Parathyroid adenoma (tissue), 2 donors: ENCODE data around the gene ACY1.

Source experiments
- H2AFZ ChIP-seq: fragments of 300-600 bp; sonication (generic); one replicate; pipeline ENCODE4 v1.7.0; 2017; ENCODE audit warnings: antibody characterized with exemption, mild to moderate bottlenecking
- H3K27ac ChIP-seq: fragments of 300-600 bp; sonication (generic); one replicate; pipeline ENCODE4 v1.7.0; 2017
- H3K27me3 ChIP-seq: fragments of 300-600 bp; sonication (generic); one replicate; pipeline ENCODE4 v1.7.0; 2017; ENCODE audit warnings: low read length; ENCODE audit not compliant: control insufficient read depth, insufficient read depth
- H3K36me3 ChIP-seq: fragments of 300-600 bp; sonication (generic); one replicate; pipeline ENCODE4 v1.7.0; 2017; ENCODE audit warnings: low read length; ENCODE audit not compliant: control insufficient read depth, insufficient read depth
- H3K4me1 ChIP-seq: fragments of 300-600 bp; sonication (generic); one replicate; pipeline ENCODE4 v1.7.0; 2017; ENCODE audit warnings: control low read depth
- H3K4me2 ChIP-seq: fragments of 300-600 bp; sonication (generic); one replicate; pipeline ENCODE4 v1.7.0; 2017; ENCODE audit warnings: low read length
- H3K4me3 ChIP-seq: fragments of 300-600 bp; sonication (generic); one replicate; pipeline ENCODE4 v1.7.0; 2017; ENCODE audit warnings: low read depth, low read length
- H3K79me2 ChIP-seq: fragments of 300-600 bp; sonication (generic); one replicate; pipeline ENCODE4 v1.7.0; 2017; ENCODE audit warnings: control low read depth
- H3K9ac ChIP-seq: fragments of 300-600 bp; sonication (generic); one replicate; pipeline ENCODE4 v1.7.0; 2017; ENCODE audit warnings: mild to moderate bottlenecking
- H3K9me3 ChIP-seq: fragments of 300-600 bp; sonication (generic); one replicate; pipeline ENCODE4 v1.7.0; 2017; ENCODE audit warnings: low read length; ENCODE audit not compliant: control insufficient read depth
- CTCF ChIP-seq: fragments of 300-600 bp; sonication (generic); IDR thresholded peaks from one replicate; pipeline ENCODE4 v1.7.0; 2017; ENCODE audit warnings: antibody characterized with exemption, mild to moderate bottlenecking
- donor health status: primary hyperparathyroidism.

Gene ACY1

DNA sequence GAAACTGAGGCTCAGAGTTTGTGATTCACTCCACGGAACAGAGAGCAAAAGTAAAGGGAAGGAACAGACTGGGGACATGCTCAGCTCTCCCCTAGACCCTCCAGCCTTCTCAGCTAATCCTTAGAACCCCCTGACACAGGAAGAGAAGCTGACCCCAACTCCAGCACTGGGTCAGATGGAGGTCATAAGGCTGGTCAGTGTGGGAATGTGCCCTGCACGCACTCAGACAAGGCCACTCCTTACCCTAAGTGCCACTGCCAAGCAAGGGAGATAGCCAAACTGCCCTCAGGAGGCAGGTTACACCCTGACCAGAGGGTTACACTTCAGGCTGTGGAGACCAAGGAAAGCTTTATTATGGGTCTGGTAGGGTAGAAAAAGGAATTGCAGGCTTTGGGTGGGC lies 11.2 kb downstream of the ACY1 start:
- Histone ChIP-seq H2AFZ (no peak overlapping the region), H3K9me3 (no peaks in the 10 kb centered on the region), H3K9ac (no peak overlapping the region), H3K4me2 (peak overlapping the region; percentile 95), H3K27me3 (no peaks in the 10 kb centered on the region), H3K27ac (no peak overlapping the region), H3K36me3 (no peaks in the 10 kb centered on the region), H3K4me3 (no peak overlapping the region), H3K79me2 (peaks cover 5% of the 10 kb centered on the region), H3K4me1 (peaks cover 10% of the 10 kb centered on the region)
- TF ChIP-seq CTCF = no peak

GRCh38 chr3:51995346-51996163 lies 12.2 kb downstream of the ACY1 start, which contains the start of gene RPL29:
Gene RPL29 (minus strand): TSS chr3:51995895. CDS start chr3:51995461, 434 bp downstream.
- H3K4me2 ChIP-seq = peak within 1 kb of the TSS; percentile 95
- peaks cover 10% of the 10 kb centered on the region for H3K4me1 ChIP-seq
- peak within 1 kb of the TSS; percentile 88 for H3K4me3 ChIP-seq
- no peaks in the 10 kb centered on the region for H3K9me3 ChIP-seq
- no peaks in the 10 kb centered on the region for H3K27me3 ChIP-seq
- peak; percentile 34 for TF ChIP-seq CTCF
- H3K27ac ChIP-seq = peak within 1 kb of the TSS; percentile 73
- peak within 1 kb of the TSS; percentile 76 for H2AFZ ChIP-seq
- H3K9ac ChIP-seq = no peak within 1 kb of the TSS
- H3K79me2 ChIP-seq = peaks cover 5% of the 10 kb centered on the region
- no peaks in the 10 kb centered on the region for H3K36me3 ChIP-seq

- no peak overlapping the region for H3K4me2 ChIP-seq
- H3K4me1 ChIP-seq = peaks cover 10% of the 10 kb centered on the region
- H2AFZ ChIP-seq = no peak overlapping the region
Observed at GRCh38 chr3:51997172-51997571, 13.8 kb downstream of the ACY1 start.

GRCh38 chr3:51997935-51998596 lies 14.7 kb downstream of the ACY1 start:
- no peak for TF ChIP-seq CTCF
- Histone ChIP-seq H3K9me3 (no peaks in the 10 kb centered on the region), H3K9ac (no peak overlapping the region), H3K79me2 (peaks cover 5% of the 10 kb centered on the region), H3K4me1 (peaks cover 10% of the 10 kb centered on the region), H2AFZ (no peak overlapping the region), H3K27me3 (no peaks in the 10 kb centered on the region), H3K4me3 (no peak overlapping the region), H3K36me3 (no peaks in the 10 kb centered on the region), H3K4me2 (no peak overlapping the region), H3K27ac (no peak overlapping the region)

More at GRCh38 chr3:51997172-51997571, 13.8 kb downstream of the ACY1 start:
- no peaks in the 10 kb centered on the region for H3K27me3 ChIP-seq
- H3K9me3 ChIP-seq = no peaks in the 10 kb centered on the region
- H3K36me3 ChIP-seq = no peaks in the 10 kb centered on the region
- no peak overlapping the region for H3K4me3 ChIP-seq
- H3K27ac ChIP-seq = no peak overlapping the region
- no peak overlapping the region for H3K9ac ChIP-seq
- H3K79me2 ChIP-seq = peaks cover 5% of the 10 kb centered on the region
- TF ChIP-seq CTCF = no peak
